GM18526 (cell line): ENCODE measurements around the gene IL9.

ENCODE experiments used
- POLR2A ChIP-seq: IDR thresholded peaks from 3 replicates; pipeline ENCODE4 v1.6.1; 2011; ENCODE audit not compliant: insufficient read length; ENCODE audit errors: extremely low read depth

Gene IL9

DNA sequence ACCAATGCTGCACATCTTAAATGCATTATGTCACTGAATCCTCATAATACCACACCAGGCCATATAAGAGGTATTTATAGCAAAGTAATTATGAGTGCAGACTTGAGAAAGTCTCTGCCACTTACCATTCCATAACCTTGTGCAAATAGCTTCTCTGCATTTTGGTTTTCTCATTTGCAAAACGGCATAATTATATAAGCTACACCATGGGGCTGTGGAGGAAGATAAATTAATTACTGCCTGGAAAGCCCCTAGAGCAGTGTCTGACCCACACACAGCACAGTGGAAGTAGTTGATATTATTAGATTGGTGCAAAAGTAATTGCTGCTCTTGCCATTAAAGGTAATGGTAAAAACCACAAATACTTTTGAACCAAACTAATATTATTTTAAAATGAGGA is 9.5 kb upstream of the IL9 start:
- TF ChIP-seq POLR2A: no peak

DNA sequence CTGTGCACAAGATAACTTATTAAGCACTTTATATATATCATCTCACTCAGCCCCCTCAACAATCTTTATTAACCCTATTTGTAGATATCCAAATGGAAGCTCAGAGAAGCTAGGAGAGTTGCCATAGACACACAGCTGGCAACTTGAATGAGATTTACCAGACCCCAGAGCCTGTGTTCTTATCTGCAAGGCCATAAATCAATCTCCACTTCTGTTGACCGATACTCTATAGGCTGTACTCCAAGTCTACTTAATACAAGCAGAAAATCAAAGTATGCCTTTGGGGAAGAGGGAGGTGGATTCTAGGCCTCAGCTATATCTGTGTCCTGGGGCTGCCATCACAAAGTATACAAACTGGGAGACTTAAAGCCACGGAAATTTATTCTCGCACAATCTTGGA is 6.0 kb upstream of the IL9 start:
- TF ChIP-seq POLR2A: no peak

DNA sequence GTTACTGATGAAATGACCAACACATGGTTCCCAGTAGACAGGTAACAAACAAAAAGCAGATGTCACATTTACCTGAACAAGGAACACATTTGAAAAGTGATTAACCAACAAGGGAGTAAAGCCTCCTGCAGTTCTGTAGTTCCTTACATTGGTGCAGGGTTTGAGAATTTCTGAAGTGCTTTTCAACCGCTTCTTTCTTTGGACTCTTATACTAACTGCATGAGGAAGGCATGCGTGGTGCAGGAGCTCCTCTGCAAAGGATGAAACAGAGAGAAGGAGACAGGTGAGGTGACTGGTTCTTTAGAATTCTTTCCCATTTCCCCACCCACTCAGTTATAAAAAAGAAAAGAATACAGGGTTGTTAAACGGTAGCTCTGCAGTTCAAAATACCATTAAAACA is 4.6 kb upstream of the IL9 start:
- no peak for TF ChIP-seq POLR2A

DNA sequence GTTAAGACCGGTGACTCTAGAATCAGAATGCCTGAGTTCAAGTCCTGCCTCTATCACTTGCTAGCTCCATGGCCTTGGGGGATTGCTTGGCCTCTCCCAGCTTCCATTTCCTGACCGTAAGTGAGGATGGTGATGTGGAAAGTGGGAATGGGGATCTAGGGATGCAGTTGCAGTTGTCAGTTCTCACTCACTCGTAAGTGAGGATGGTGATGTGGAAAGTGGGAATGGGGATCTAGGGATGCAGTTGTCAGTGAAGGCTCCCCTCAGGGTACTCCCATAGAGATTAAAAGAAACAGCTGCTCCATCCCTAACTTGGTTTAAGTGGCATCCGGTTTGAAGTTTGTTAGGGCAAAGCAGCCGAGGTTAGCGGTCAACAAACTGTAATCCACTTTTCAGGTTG is 3.0 kb upstream of the IL9 start:
- no peak for TF ChIP-seq POLR2A

DNA sequence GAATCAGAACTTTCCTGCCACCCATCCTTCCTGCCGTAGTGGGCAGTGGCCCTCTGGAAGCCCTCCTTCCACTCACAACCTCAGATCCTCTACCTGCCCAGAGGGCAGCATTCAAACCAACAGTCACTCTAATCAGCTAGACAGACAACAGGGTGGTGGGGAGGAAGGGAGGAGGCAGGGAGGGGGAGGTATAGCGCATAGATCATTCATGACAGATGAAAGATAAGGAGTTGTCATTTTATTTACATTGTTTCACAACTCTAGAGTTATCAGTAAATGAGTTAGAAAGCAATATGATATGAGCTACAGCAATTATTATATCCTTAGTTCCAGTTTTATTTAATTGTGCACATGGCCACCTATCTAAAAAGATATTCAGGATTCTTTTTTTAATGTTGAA is 852 bp downstream of the IL9 start:
- TF ChIP-seq POLR2A: no peak

DNA sequence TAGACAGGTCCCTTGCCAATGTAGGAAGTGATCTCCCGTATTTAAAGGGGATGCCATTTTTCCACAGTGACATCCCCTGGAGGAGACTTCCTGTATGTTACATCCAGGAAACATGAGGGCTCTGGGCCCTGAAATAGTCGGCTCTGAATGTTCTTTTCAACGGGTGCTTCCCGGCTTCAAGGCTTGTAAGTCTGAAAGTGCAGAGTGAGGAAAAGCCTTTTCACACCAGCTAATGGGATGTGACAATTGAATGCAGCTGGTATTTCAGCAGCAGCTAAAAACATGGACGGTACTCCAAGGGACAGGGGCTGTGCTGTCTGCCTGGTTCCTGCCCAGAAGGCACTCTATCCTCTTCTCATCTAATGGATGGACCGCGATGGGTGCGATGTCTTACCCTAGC is 1.4 kb downstream of the IL9 start:
- no peak for TF ChIP-seq POLR2A

DNA sequence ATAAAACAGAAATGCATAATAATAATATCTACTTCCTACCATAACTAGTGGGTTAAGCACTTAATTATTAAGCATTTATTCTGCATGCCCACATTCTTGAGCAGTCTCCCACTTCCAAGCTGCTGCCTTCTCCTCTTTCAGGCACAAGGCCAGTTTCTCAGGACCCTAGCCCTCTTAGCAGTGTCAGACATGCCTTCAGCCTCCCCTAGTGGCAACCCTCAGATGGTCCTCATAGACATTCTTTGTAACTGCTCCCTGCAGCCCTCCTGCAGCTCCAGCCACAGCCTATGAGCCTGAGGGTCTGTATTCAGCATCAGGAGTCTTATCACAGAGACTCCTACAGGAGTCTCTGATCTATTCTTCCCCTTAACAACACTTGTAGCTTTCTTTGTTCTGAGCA is 3.9 kb downstream of the IL9 start:
- TF ChIP-seq POLR2A: no peak

DNA sequence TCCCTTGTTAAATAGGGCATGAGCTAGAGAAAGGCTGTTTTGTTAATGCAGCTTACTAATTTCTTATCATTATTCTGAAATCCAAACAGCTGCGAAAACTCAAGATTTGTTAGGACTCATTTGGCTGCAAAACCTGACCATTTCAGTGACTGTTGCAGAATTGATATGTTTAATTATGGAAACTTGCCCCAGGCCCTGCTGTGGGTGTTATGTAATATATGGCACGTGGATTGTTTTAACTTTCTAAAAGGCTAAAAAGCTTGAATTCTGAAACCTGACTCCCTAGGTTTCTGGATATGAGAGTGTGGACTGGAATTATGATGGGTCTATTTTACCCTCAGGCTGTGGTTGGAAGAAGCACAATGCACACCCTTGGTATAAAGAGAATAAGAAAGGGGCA is 4.4 kb downstream of the IL9 start:
- TF ChIP-seq POLR2A: no peak

DNA sequence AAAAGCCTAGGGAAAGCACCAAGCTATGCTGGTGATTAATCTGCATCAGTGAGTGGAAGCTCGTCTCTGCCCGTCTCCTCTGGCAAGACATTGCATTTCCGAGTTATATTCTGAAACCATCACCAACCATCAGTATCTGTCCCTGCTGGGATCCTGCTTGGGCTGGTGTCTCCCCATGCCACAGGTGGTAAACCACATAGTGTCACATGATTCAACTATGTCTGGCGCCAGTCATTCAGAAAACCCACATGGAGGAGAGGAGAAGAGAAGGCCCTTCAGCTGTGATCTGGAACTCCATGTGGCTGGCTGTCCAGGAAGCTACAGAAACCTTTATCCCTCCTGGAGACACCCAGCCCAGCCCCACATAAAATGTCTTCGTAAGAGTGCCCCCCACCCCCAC is 4.8 kb downstream of the IL9 start:
- no peak for TF ChIP-seq POLR2A

DNA sequence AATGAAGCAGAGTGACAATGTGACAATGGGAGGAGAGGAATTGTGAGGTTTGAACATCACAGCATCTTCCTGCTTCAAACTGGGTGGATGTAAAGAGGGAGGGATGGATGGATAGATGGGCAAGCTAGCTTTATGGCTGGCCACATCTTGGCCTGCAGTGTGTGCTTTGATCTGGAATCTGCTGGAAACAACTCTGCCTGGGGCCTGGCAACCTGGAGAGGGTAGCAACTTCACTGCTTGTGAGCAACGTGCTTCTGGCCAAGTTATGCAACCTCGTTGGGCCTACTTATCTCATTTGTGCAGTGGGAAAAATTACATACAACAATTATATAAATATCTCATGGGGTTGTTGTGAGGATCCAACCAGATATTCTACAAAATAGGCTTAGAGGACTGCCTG is 5.3 kb downstream of the IL9 start:
- TF ChIP-seq POLR2A: no peak

DNA sequence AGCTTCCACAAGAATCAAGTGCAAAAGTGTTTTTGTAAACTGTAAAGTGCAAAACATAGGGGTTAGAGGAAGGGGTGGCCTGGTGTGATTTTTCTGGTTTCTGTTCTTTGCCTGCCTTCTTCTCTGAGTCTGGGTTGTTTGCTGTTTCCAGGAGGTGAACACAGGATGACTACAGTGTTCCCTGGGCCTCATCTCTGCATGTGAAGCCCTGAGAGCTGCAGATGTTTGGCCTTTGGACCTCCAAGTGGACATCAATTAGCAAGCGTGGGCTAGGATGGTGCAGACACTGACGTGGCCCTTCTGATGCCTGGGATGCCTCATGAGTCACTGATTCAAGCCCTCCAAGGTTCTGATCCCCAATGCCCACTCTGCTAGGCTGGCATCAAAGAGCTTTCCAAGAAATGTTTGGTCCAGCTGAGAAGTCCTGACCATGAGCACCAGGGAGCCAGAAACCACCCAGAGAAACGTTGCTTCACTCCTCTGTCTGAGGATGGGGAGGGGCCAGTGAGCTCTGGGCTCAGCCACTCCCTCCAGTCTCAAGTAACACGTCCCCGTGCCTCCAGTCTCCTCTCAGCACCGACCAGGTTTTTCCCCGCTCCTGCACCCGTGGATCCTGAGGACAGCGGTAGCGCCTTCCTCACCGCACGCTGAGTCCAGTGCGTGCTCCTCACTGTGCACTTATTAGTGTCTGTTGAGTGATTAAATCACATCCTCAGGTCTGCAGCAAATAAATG is 7.6 kb downstream of the IL9 start:
- no peak for TF ChIP-seq POLR2A

DNA sequence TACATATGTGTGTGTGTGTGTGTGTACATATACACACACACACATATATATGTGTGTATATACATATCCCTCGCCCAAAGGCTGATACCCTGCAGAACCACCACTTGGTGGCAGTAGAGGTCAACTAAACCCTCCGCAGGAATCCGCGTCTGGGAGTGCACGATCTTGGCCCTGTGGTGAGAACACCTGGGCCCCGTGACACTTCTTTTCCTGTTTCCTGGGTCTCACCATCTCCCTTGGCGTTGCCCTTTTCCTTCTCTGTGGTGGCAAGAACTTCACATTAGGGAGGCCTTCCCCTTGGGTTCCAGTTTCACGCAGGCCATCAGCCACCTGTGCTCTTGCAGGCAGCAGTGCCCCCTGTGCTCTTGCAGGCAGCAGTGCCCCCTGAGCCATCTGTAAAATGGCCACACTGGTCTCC is 8.2 kb downstream of the IL9 start:
- no peak for TF ChIP-seq POLR2A

DNA sequence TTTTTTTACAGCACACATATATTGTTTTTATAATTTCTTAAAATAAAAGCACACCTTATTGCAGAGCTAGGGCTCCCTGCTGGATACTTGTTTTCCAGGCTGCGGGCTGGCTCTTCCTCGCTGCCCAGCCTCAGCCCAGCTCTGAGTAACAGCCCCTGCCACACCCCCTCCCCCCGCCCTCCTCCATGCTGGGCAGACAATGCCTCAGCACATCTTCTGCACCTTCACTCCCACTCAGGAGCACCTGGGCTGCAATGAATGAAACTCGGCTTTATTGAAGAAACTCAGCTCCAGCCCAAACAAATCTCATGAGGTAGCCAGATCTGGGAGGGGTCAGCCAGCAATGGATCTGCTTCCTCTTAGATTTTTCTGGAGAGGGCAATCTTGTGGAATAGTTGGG is 9.5 kb downstream of the IL9 start:
- TF ChIP-seq POLR2A: no peak

DNA sequence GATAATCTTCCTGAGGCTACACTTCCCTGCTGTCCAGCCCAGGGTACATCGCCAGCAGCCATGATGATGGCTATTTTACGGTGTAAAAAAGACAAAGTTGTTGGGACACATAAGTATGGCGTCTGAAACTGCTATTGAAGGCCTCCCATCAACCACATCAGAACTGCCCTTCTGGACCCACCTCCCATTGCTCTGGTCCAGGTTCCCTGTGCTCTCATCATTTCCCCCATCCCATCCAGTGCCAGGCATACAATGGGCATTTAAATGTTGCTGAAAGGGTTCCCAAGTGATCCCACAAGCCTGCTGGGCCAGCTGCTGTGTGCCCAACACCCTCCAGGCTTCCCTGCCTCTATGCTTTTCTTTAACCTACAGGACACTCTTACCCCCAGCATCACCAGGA is 10.6 kb downstream of the IL9 start:
- no peak for TF ChIP-seq POLR2A

DNA sequence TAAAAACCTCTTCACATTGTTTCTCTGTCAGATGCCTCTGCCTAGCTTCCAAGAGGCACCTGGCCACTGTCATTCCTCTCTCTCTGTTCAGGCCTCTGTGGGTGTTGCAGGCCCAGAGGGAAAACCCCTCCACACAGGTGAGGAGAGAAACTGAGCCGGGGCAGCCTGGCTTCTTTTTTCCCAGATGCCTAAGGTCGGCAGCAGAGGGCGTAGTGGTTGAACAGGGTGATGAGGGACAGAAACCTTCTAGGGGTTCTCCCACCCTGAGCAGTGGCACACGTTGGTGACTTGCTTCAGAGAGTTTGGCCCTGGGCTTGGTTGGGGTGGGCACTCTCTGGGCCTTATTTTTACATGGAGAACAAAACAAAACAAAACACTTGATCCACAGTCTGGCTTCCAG is 12.2 kb downstream of the IL9 start:
- TF ChIP-seq POLR2A: no peak

DNA sequence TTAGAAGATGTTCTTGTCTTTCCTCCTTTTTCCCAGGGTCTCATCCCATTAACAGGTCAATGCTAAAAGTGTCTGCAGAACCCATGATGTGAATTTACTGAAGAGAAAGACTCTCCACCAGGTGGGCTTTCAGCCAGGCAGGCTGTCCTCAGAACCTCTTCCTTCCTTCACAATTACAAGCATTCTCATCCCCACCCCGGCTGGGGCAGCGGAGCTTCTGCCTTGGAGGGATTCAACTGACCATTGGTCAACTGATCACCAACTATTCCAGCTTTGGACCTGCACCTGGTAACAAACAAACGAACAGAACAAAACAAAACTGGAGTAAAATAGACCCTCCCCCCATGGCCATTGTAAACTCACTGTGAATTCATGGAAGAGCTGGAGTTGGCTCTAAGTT is 12.6 kb downstream of the IL9 start:
- TF ChIP-seq POLR2A: no peak

DNA sequence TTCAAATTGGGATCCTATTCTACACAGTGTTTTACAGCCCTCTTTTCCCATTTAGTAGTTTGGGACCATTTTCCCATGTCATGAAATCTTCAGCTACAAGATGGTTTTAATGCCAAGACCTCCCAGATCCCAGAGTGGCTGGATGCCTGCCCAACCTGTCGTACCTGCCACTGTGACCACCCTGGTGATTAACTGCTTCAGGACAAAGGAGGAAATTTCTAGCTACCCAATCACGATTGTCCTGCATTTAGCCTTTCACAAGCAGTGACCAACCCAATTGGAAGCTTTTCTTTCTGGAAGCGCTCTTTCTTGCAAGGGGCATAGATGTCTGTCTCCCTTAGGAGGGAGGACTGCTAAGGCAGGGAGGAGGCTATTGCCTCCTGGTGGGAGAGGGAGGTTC is 13.8 kb downstream of the IL9 start:
- TF ChIP-seq POLR2A: no peak
